Measurements from ENCODE around the gene PRKAR1B.

Gene PRKAR1B

GRCh38 chr7:739983-740942 lies 13.2 kb upstream of the PRKAR1B start:
- Mint-ChIP-seq H3K4me3 (no peak overlapping the region), H3K27me3 (no peaks in the 10 kb centered on the region), H3K36me3 (ENCODE audit: low read depth) (peaks cover 69% of the 10 kb centered on the region), H3K9me3 (no peaks in the 10 kb centered on the region), H3K27ac (no peak overlapping the region), H3K4me1 (ENCODE audit: low read depth) (no peaks in the 10 kb centered on the region)
- intact Hi-C loops (cut with micrococcal nuclease) = no loop called here

GRCh38 chr7:739455-739982 lies 12.4 kb upstream of the PRKAR1B start:
- Mint-ChIP-seq H3K4me3 (no peak overlapping the region), H3K27ac (no peak overlapping the region), H3K36me3 (ENCODE audit: low read depth) (peaks cover 62% of the 10 kb centered on the region), H3K9me3 (no peaks in the 10 kb centered on the region), H3K27me3 (no peaks in the 10 kb centered on the region), H3K4me1 (ENCODE audit: low read depth) (no peaks in the 10 kb centered on the region)
- intact Hi-C loops (cut with micrococcal nuclease) = no loop called here

DNA sequence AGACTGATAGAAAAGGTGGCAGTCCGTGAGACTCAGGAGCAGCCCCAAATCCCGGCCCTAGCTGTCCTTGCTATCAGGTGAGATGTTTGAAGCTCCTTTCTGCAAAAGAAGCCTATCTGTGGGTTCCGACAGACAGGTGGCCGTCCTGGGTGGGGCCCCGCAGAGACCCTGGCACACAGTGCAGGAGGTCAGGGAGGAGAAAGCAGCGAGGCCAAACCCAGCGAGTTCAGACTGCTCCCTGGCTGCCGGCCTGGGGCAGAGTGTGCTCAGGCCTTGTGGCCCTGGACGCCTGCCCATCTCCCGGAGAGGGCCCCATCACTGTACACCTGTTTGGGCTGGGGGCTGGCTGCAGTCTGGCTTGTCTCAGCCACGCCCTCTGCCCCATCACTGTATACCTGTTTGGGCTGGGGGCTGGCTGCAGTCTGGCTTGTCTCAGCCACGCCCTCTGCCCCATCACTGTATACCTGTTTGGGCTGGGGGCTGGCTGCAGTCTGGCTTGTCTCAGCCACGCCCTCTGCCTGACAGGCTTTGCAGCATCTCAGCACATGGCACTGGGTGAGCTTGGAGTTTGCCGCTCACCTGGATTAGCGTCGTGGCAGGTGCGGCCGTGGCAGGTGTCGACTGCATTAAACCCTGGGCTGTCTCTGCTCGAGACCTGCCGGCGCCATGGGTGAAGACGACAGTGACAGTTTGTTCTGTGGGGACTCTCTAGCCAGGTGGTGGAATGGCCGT lies 11.8 kb upstream of the PRKAR1B start:
- peaks cover 57% of the 10 kb centered on the region for H3K36me3 Mint-ChIP-seq (ENCODE audit: low read depth)
- intact Hi-C loops (cut with micrococcal nuclease) = no loop called here
- no peaks in the 10 kb centered on the region for H3K4me1 Mint-ChIP-seq (ENCODE audit: low read depth)
- H3K27ac Mint-ChIP-seq = no peak overlapping the region
- H3K9me3 Mint-ChIP-seq = no peaks in the 10 kb centered on the region
- no peaks in the 10 kb centered on the region for H3K27me3 Mint-ChIP-seq
- H3K4me3 Mint-ChIP-seq = no peak overlapping the region

DNA sequence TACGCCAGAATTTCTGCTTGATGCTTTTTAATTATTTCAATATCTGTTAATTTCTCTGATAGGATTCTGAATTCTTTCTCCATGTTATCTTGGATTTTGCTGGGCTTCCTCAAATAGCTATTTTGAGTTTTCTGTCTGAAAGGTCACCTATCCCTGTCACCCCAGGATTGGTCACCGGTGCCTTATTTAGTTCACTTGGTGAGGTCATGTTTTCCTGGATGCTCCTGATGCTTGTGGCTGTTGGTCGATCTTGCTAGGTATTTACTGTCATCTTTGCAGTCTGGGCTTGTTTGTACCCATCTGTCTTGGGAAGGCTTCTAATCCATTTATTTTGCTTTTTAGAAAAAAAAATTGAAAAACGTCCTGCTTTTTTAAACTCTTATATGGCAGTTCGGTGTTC lies 11.2 kb upstream of the PRKAR1B start:
- no peak overlapping the region for H3K4me3 Mint-ChIP-seq
- H3K36me3 Mint-ChIP-seq (ENCODE audit: low read depth) = peaks cover 53% of the 10 kb centered on the region
- no peaks in the 10 kb centered on the region for H3K27me3 Mint-ChIP-seq
- H3K9me3 Mint-ChIP-seq = no peaks in the 10 kb centered on the region
- intact Hi-C loops (cut with micrococcal nuclease) = no loop called here
- no peak overlapping the region for H3K27ac Mint-ChIP-seq
- no peaks in the 10 kb centered on the region for H3K4me1 Mint-ChIP-seq (ENCODE audit: low read depth)

DNA sequence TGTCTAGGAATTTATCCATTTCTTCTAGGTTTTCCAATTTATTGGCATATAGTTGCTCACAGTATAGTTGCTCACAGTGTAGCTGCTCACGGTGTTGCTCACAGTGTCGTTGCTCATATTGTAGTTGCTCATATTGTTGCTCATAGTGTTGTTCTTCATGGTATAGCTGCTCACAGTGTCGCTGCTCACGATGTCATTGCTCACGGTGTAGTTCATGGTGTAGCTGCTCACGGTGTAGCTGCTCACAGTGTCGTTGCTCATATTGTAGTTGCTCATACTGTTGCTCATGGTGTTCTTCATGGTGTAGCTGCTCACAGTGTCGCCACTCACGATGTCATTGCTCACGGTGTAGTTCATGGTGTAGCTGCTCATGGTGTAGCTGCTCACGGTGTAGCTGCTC lies 7.7 kb upstream of the PRKAR1B start:
- H3K9me3 Mint-ChIP-seq = no peaks in the 10 kb centered on the region
- intact Hi-C loops (cut with micrococcal nuclease) = no loop called here
- H3K36me3 Mint-ChIP-seq (ENCODE audit: low read depth) = peaks cover 32% of the 10 kb centered on the region
- no peak overlapping the region for H3K4me3 Mint-ChIP-seq
- H3K27ac Mint-ChIP-seq = no peak overlapping the region
- H3K27me3 Mint-ChIP-seq = no peaks in the 10 kb centered on the region
- H3K4me1 Mint-ChIP-seq (ENCODE audit: low read depth) = no peaks in the 10 kb centered on the region

DNA sequence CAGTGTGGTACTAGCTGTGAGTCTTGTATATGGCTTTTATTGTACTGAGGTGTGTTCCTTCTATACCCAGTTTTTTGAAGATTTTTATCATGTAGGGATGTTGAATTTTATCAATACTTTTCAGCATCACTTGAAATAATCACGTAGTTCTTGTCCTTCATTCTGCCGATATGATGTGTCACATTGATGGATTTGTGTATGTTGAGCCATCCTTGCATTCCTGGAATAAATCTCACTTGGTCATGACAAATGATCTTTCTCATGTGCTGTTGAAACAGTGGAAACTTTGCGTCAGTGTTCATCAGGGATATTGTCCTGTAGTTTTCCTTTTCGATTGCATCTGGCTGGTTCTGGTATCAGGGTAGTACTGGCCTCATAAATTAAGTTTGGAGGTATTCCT lies 7.1 kb upstream of the PRKAR1B start:
- no peak overlapping the region for H3K27ac Mint-ChIP-seq
- intact Hi-C loops (cut with micrococcal nuclease) = no loop called here

DNA sequence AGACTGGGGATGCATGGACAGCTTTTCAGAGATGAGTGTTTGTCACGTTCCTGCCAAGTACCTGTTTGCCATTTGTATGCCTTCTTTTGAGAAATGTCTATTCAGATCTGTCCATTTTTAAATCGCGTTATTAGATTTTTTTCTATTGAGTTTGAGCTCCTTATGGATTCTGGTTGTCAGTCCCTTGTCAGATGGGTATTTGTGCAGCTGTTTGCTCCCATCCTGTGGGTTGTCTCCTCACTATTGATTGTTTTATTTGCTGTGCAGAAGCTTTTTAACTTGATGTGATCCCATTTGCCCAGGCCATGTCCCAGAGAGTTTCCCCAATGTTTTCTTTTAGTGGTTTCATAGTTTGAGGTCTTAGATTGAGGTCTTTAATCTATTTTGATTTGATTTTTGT lies 5.5 kb upstream of the PRKAR1B start:
- Mint-ChIP-seq H3K4me1 (ENCODE audit: low read depth) (peaks cover 12% of the 10 kb centered on the region), H3K36me3 (ENCODE audit: low read depth) (peaks cover 17% of the 10 kb centered on the region), H3K9me3 (no peaks in the 10 kb centered on the region), H3K27ac (no peak overlapping the region), H3K27me3 (no peaks in the 10 kb centered on the region), H3K4me3 (no peak overlapping the region)
- intact Hi-C loops (cut with micrococcal nuclease) = no loop called here

More for the DNA sequence above, 7.1 kb upstream of the PRKAR1B start:
- H3K9me3 Mint-ChIP-seq = no peaks in the 10 kb centered on the region
- H3K27me3 Mint-ChIP-seq = no peaks in the 10 kb centered on the region
- no peaks in the 10 kb centered on the region for H3K4me1 Mint-ChIP-seq (ENCODE audit: low read depth)
- peaks cover 27% of the 10 kb centered on the region for H3K36me3 Mint-ChIP-seq (ENCODE audit: low read depth)
- H3K4me3 Mint-ChIP-seq = no peak overlapping the region

- intact Hi-C loops (cut with micrococcal nuclease) = no loop called here
- Mint-ChIP-seq H3K4me3 (no peak overlapping the region), H3K4me1 (ENCODE audit: low read depth) (peaks cover 12% of the 10 kb centered on the region), H3K36me3 (ENCODE audit: low read depth) (peaks cover 14% of the 10 kb centered on the region), H3K9me3 (no peaks in the 10 kb centered on the region), H3K27me3 (no peaks in the 10 kb centered on the region), H3K27ac (no peak overlapping the region)
These were observed 5.0 kb upstream of the PRKAR1B start for GRCh38 chr7:732094-732541.

DNA sequence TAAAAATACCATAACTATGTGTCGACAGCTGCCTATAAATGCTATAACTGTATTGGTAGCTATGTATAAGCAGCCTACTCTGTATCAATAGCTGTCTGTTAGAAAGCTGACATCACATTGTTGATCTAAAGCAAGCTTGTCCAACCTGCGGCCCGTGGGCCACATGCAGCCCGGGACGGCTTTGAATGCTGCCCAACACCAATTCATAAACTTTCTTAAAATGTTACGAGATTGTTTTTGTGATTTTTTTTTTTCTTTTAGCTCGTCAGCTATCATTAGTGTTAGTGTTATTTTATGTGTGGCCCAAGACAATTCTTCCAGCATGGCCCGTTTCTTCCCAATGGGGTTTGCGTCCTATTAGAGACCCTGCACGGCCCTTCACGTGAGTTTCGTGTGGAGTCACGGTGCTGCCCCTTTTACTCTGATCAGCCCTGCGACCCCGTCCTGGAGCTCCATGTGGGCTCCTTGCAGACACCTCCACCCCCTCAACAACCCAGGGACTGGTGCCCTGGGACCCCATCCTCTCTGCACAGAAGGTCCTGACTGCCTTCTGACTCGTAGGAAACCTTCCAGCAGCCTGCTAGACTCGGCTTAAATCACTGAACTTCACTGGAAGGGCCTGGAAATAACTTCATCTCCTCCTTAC lies 4.5 kb upstream of the PRKAR1B start:
- no peaks in the 10 kb centered on the region for H3K27me3 Mint-ChIP-seq
- no peak overlapping the region for H3K4me3 Mint-ChIP-seq
- intact Hi-C loops (cut with micrococcal nuclease) = no loop called here
- peaks cover 14% of the 10 kb centered on the region for H3K36me3 Mint-ChIP-seq (ENCODE audit: low read depth)
- H3K27ac Mint-ChIP-seq = no peak overlapping the region
- H3K9me3 Mint-ChIP-seq = no peaks in the 10 kb centered on the region
- peaks cover 12% of the 10 kb centered on the region for H3K4me1 Mint-ChIP-seq (ENCODE audit: low read depth)

- no peaks in the 10 kb centered on the region for H3K9me3 Mint-ChIP-seq
- H3K27me3 Mint-ChIP-seq = no peaks in the 10 kb centered on the region
- no peak overlapping the region for H3K27ac Mint-ChIP-seq
- H3K4me3 Mint-ChIP-seq = no peak overlapping the region
- peaks cover 17% of the 10 kb centered on the region for H3K4me1 Mint-ChIP-seq (ENCODE audit: low read depth)
- peaks cover 14% of the 10 kb centered on the region for H3K36me3 Mint-ChIP-seq (ENCODE audit: low read depth)
- intact Hi-C loops (cut with micrococcal nuclease) = no loop called here
These were observed 3.7 kb upstream of the PRKAR1B start for GRCh38 chr7:730501-731439.

GRCh38 chr7:729140-730000 lies 2.3 kb upstream of the PRKAR1B start:
- H3K4me3 Mint-ChIP-seq = no peak overlapping the region
- H3K27me3 Mint-ChIP-seq = no peaks in the 10 kb centered on the region
- H3K9me3 Mint-ChIP-seq = peaks cover 1% of the 10 kb centered on the region
- peaks cover 19% of the 10 kb centered on the region for H3K4me1 Mint-ChIP-seq (ENCODE audit: low read depth)
- intact Hi-C loops (cut with micrococcal nuclease) = no loop called here
- H3K36me3 Mint-ChIP-seq (ENCODE audit: low read depth) = peaks cover 14% of the 10 kb centered on the region
- no peak overlapping the region for H3K27ac Mint-ChIP-seq

DNA sequence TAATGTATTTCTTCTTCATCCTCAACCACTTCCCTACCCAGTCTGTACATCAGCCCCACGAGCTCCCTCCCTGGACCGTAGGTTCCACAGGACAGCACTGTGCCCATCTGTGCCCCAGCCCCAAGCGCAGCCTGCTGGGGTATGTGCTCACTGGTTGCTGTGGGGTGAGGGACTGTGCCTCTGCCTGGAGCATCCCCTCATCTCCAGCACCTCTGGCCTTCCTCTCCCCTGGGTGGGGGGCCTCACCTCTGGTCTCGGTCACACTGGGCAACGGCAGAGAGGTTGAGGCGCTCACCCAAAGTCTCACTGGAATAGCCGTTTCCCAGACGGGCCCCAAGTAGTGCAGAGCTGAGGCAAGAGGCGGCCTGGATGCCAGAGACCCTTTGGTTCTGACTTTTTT lies 1.5 kb upstream of the PRKAR1B start:
- Mint-ChIP-seq H3K27ac (no peak overlapping the region), H3K4me3 (no peak overlapping the region), H3K27me3 (no peaks in the 10 kb centered on the region), H3K9me3 (peaks cover 9% of the 10 kb centered on the region), H3K4me1 (ENCODE audit: low read depth) (peaks cover 19% of the 10 kb centered on the region), H3K36me3 (ENCODE audit: low read depth) (peaks cover 14% of the 10 kb centered on the region)
- intact Hi-C loops (cut with micrococcal nuclease) = no loop called here

Measured in dendritic cell treated with granulocyte-macrophage colony-stimulating factor and Interleukin-4, amounts not matched to agents 40 ng/mL and 50 ng/mL, for 4 days (primary cell).